Thymus (tissue), 11 donors: ENCODE measurements around the gene SYNDIG1. TPM values are rescaled to one million over a fixed set of nuclear protein-coding genes. Genes with fewer than 3 reads are reported as not detected.

Source experiments
- DNase-seq, 9 donors: peaks; one replicate each; pipeline ENCODE4 v3.0.0-alpha.2; 2013; ENCODE audit warnings: low spot score in 9 of 9, low read depth in 6 of 9, missing footprints in 1 of 9
- H3K27ac ChIP-seq, 2 donors: one replicate each; pipeline ENCODE4 v1.5.1; 2013; ENCODE audit warnings: control low read depth in 1 of 2, low read depth in 1 of 2, low read length in 1 of 2, mild to moderate bottlenecking in 1 of 2, moderate library complexity in 1 of 2
- H3K27me3 ChIP-seq, 2 donors: one replicate each; pipeline ENCODE4 v1.5.1; 2013; ENCODE audit warnings: low read length in 1 of 2; ENCODE audit not compliant: control insufficient read depth in 2 of 2, insufficient read depth in 1 of 2
- H3K36me3 ChIP-seq, 2 donors: one replicate each; pipeline ENCODE4 v1.5.1; 2013; ENCODE audit warnings: low read length in 1 of 2, mild to moderate bottlenecking in 1 of 2, moderate library complexity in 1 of 2; ENCODE audit not compliant: control insufficient read depth in 2 of 2, insufficient read depth in 2 of 2
- H3K4me1 ChIP-seq, 2 donors: one replicate each; pipeline ENCODE4 v1.5.1; 2013; ENCODE audit warnings: low read length in 2 of 2; ENCODE audit not compliant: control insufficient read depth in 2 of 2, insufficient read depth in 2 of 2
- H3K4me3 ChIP-seq, 2 donors: one replicate each; pipeline ENCODE4 v1.5.1; 2013; ENCODE audit warnings: low read length in 2 of 2, control low read depth in 1 of 2, mild to moderate bottlenecking in 1 of 2
- H3K9me3 ChIP-seq, 2 donors: one replicate each; pipeline ENCODE4 v1.5.1; 2013; ENCODE audit warnings: low read length in 1 of 2, mild to moderate bottlenecking in 1 of 2; ENCODE audit not compliant: control insufficient read depth in 2 of 2, insufficient read depth in 1 of 2
- WGBS: extraction: QIAGEN DNeasy Blood & Tissue Kit; methylation state at CpG from one replicate; pipeline ENCODE4 v1.1.7; 2013; 5-methylcytosine and 5-hydroxymethylcytosine counted together
- polyA plus RNA-seq: library from polyadenylated mRNA; stranded (reverse); fragments of 200-250 nt; gene quantifications from one replicate; pipeline ENCODE4 v1.2.3, GENCODE V29; 2013
- total RNA-seq: library from RNA; stranded (reverse); fragments of 120-200 nt; gene quantifications from one replicate; pipeline ENCODE4 v1.2.4, GENCODE V29; 2013
- donor health status: healthy.

SYNDIG1 gene
- total and polyA plus RNA-seq, 2 donors = 0.41 to 3.2 TPM

GRCh38 chr20:24487240-24487639 lies 17.8 kb downstream of the SYNDIG1 start:
- WGBS = 93% methylated on average over 4 of the region's 4 CpGs
- no peaks in the 10 kb centered on the region for H3K9me3 ChIP-seq
- no peak for DNase-seq
- H3K4me3 ChIP-seq = no peak overlapping the region
- H3K36me3 ChIP-seq = no peaks in the 10 kb centered on the region
- H3K27ac ChIP-seq = no peak overlapping the region
- H3K27me3 ChIP-seq = no peaks in the 10 kb centered on the region
- peaks cover 4 to 10% of the 10 kb centered on the region in 2 donors for H3K4me1 ChIP-seq

GRCh38 chr20:24487648-24488047 lies 18.2 kb downstream of the SYNDIG1 start:
- Histone ChIP-seq H3K27me3 (no peaks in the 10 kb centered on the region), H3K9me3 (no peaks in the 10 kb centered on the region), H3K4me3 (no peak overlapping the region), H3K27ac (no peak overlapping the region), H3K4me1 (peaks cover 4 to 10% of the 10 kb centered on the region in 2 donors), H3K36me3 (no peaks in the 10 kb centered on the region)
- no peak for DNase-seq
- WGBS = 96% methylated on average over 7 of the region's 7 CpGs

- no peak for DNase-seq
- Histone ChIP-seq H3K4me1 (peaks cover 4 to 10% of the 10 kb centered on the region in 2 donors), H3K27me3 (no peaks in the 10 kb centered on the region), H3K9me3 (no peaks in the 10 kb centered on the region), H3K27ac (no peak overlapping the region), H3K36me3 (no peaks in the 10 kb centered on the region), H3K4me3 (no peak overlapping the region)
- 91% methylated on average over 11 of the region's 11 CpGs for WGBS
These were observed 18.8 kb downstream of the SYNDIG1 start for GRCh38 chr20:24488064-24488799.

- no peak for DNase-seq
- Histone ChIP-seq H3K9me3 (no peaks in the 10 kb centered on the region), H3K36me3 (no peaks in the 10 kb centered on the region), H3K27ac (no peak overlapping the region), H3K27me3 (no peaks in the 10 kb centered on the region), H3K4me3 (no peak overlapping the region), H3K4me1 (peaks cover 4 to 10% of the 10 kb centered on the region in 2 donors)
- WGBS = 98% methylated on average over 6 of the region's 6 CpGs
These were observed 19.4 kb downstream of the SYNDIG1 start for GRCh38 chr20:24488800-24489175.

GRCh38 chr20:24489193-24489592 lies 19.8 kb downstream of the SYNDIG1 start:
- Histone ChIP-seq H3K9me3 (no peaks in the 10 kb centered on the region), H3K36me3 (no peaks in the 10 kb centered on the region), H3K4me1 (peaks cover 4 to 10% of the 10 kb centered on the region in 2 donors), H3K27ac (no peak overlapping the region), H3K4me3 (no peak overlapping the region), H3K27me3 (no peaks in the 10 kb centered on the region)
- no peak for DNase-seq
- 97% methylated on average over 5 of the region's 5 CpGs for WGBS

- peaks cover 4 to 10% of the 10 kb centered on the region in 2 donors for H3K4me1 ChIP-seq
- no peaks in the 10 kb centered on the region for H3K9me3 ChIP-seq
- H3K27ac ChIP-seq = no peak overlapping the region
- H3K27me3 ChIP-seq = no peaks in the 10 kb centered on the region
- WGBS = 94% methylated on average over 9 of the region's 9 CpGs
- H3K36me3 ChIP-seq = no peaks in the 10 kb centered on the region
- no peak for DNase-seq
- no peak overlapping the region for H3K4me3 ChIP-seq
These were observed 20.3 kb downstream of the SYNDIG1 start for GRCh38 chr20:24489631-24490260.

GRCh38 chr20:24490598-24490997 lies 21.2 kb downstream of the SYNDIG1 start:
- Histone ChIP-seq H3K9me3 (no peaks in the 10 kb centered on the region), H3K36me3 (no peaks in the 10 kb centered on the region), H3K27ac (no peak overlapping the region), H3K27me3 (no peaks in the 10 kb centered on the region), H3K4me3 (no peak overlapping the region), H3K4me1 (peaks cover 4 to 10% of the 10 kb centered on the region in 2 donors)
- WGBS = 97% methylated on average over 8 of the region's 8 CpGs
- no peak for DNase-seq

GRCh38 chr20:24491041-24491756 lies 21.8 kb downstream of the SYNDIG1 start:
- H3K36me3 ChIP-seq = no peaks in the 10 kb centered on the region
- no peak overlapping the region for H3K4me3 ChIP-seq
- H3K27ac ChIP-seq = no peak overlapping the region
- no peak for DNase-seq
- peaks cover 0 to 10% of the 10 kb centered on the region in 2 donors for H3K4me1 ChIP-seq
- no peaks in the 10 kb centered on the region for H3K9me3 ChIP-seq
- no peaks in the 10 kb centered on the region for H3K27me3 ChIP-seq
- WGBS = 83% methylated on average over 14 of the region's 14 CpGs

- DNase-seq = no peak
- Histone ChIP-seq H3K4me3 (no peak overlapping the region), H3K4me1 (peaks cover 0 to 10% of the 10 kb centered on the region in 2 donors), H3K27ac (no peak overlapping the region), H3K9me3 (no peaks in the 10 kb centered on the region), H3K27me3 (no peaks in the 10 kb centered on the region), H3K36me3 (no peaks in the 10 kb centered on the region)
- WGBS = 96% methylated on average over 16 of the region's 16 CpGs
These were observed 22.7 kb downstream of the SYNDIG1 start for GRCh38 chr20:24492031-24492607.
